ENCODE data around the gene TBC1D22A.

TBC1D22A gene

DNA sequence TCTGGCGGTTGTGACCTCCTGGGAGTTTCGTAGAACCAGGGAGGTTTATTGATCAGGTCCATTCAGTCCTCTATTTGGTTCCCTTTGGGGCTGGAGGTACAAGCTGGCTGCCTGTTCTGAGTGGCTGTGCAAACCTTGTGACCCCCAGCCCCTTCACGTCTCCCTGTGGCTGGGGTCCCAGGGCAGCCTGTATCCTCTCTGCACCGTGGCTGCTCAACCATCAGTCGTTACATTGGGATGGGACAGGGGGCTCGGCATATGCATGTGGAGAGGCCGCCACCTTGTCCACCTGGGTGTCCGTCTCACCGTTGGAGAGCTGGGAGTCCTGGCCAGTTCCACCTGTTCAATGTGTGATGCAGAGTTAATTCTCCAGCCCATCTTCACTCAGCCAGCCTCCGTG lies 195.7 kb downstream of the TBC1D22A start:
- no peak for DNase-seq (ENCODE audit: low read depth in 2 of 2)

DNA sequence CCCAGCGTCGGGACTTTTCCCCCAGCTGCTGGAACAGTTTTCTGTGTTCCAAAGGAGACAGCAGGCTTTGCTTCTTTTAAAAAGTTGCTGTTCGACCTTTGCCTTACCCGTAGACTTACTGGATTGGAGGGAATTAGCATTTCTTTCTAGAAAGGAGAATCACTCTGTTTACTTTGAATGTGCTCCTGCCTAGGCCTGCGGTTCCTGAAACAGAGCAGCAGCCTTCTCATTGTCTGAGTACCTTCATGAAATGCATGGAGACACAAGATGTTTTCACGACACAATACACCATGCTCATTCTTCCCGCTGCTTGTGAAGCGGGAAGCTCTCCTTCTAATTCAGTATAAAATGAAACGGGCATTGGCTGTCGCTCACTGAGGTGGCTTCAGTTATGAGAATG lies 196.2 kb downstream of the TBC1D22A start:
- no peak for DNase-seq (ENCODE audit: low read depth in 2 of 2)

DNA sequence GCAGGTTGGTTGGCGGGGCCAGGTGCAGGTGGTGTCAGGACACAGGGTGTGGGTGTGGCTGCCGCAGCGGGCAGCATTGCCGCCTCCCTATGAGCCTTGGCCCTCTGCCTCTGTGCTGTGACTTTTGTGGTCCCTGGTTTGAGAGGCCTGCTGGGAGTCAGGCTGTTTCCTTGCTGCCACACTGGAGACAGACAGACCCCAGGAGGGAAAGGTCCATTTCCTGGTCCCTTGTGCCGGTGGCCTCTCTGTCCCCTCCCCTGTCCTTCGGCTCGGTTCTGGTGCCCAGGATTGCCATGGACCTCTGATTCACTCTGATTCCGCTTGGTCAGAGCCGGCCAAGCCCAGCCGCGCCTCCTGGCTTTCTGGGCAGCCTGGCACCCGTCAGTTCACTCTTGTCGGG lies 196.9 kb downstream of the TBC1D22A start:
- DNase-seq (ENCODE audit: low read depth in 2 of 2): no peak

DNA sequence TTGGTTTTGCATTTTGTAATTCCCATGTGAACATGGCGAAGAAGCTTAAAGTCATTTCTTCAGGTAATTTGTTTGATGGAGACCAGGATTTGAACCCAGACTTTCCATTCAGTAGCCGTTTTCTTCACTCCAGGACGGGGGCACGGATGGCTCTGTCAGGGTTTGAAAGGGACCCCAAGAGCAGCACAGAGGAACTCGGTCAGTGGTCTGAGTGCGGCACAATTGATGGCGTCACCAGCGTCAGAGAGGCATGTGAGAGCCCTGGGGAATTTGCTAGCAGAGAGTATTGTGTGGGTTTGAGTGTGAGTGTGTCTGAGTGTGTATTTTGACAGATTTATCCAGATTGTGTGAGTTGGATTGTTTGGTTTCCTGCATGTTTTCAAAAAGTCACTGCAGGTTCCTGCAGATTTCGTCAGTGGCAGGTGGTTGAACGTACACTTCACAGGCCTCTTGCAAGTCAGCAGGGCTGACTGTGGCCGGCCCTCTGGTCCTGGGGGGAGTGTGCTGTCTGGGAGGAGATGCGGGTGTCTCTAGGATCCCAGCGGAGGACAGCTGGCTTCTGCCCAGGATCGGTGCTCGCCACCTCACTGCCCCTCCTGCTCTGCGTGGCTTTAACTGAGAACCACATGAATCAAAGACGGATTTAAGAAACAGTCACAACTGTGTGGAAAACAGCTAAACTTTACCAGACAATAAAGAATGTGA lies 199.3 kb downstream of the TBC1D22A start:
- DNase-seq (ENCODE audit: low read depth in 2 of 2): no peak

DNA sequence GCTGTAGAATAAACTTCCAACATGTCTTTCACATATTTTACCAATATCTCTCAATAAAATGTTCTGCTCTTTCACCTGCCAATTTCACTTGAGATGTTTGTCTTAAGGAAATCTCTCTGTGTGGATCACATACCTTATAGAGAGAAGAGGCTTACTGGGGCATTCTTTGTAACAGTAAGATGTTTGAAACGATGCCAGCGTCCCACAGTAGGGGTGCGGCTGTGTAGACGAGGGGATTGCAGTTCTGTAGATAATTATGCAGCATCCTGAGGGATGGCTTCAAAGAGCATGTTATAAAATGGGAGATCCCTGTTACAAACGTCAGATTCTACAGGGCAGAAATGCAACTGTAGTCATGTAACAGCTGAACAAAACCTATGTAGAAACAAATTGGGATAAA lies 200.0 kb downstream of the TBC1D22A start:
- no peak for DNase-seq (ENCODE audit: low read depth in 2 of 2)

DNA sequence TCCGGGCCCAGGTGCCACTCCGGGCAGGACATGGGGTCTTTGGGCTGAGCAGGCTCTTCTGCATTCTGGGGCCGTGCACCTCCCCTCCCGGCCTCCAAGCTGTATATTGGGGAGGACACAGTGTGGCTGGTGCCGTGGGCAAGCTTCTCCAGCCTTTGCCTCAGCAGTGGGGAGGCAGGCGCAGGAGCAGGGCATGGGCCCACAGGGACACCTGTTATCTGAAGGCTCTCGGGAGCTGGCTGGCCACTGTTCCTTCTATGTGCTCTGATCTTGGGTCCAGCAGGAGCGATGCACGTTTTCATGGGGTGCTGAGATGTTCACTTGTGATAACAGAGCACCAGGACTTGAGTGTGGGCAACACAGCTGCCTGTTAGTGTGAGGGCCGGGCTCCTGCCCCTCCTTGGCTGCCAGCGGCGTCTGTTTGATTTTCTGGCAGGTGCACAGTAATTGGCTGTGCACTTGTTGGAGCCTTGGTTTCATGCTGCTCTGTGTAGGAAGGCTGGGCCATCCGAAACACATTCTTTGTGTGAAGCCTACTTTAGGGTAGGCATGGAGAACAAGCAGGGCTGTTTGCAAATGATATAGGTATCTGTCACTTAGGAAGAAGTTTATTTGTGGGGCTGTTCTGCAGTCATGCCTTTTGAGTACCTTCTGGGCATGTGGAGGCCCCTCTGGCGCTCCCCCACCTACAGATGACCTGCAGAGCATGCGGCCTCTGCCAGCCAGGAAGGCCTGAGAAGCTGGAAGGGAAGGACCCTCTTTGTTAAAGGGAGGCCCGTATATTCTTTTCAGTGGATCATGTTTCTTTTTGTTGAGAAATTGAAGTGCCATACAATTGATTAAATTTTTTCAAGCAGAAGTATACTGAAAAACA lies 201.5 kb downstream of the TBC1D22A start:
- DNase-seq (ENCODE audit: low read depth in 2 of 2): no peak

DNA sequence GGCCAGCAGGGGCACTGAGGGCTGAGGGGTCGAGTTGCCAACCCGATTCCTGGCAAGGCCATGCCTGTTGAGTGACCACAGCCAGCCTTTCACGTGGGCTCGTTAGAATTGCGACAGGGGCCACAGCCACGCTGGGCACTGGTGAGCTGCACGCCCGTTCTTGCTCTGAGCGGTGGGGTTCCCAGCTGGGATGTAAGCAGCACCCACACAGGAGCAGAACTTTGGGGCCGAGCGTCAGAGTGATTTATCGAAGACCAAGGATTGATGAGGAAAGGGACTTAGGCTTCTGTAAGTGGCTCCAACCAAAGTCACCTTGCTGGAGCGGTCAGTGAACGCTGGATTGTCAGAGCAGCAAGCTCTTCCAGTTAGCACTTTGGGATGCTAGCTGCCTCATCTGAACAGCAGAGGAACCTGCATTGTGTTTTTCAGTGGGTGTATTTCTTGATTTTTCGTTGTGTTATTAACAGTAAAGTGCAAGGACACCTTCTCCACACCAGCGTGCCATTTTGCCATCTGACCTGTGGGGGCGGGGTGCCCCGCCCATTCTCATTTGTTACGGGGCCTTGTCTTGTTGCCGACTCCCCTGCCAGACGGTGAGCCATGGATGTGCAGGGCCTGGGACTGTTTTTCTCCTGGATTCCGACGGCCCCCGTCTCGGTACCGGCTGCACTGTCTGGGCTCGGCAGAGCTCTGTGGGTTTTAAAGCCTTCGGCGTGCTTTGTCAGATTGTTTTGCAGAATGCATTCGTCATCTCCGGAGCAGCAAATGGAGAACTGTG lies 202.5 kb downstream of the TBC1D22A start:
- DNase-seq (ENCODE audit: low read depth in 2 of 2): no peak

DNA sequence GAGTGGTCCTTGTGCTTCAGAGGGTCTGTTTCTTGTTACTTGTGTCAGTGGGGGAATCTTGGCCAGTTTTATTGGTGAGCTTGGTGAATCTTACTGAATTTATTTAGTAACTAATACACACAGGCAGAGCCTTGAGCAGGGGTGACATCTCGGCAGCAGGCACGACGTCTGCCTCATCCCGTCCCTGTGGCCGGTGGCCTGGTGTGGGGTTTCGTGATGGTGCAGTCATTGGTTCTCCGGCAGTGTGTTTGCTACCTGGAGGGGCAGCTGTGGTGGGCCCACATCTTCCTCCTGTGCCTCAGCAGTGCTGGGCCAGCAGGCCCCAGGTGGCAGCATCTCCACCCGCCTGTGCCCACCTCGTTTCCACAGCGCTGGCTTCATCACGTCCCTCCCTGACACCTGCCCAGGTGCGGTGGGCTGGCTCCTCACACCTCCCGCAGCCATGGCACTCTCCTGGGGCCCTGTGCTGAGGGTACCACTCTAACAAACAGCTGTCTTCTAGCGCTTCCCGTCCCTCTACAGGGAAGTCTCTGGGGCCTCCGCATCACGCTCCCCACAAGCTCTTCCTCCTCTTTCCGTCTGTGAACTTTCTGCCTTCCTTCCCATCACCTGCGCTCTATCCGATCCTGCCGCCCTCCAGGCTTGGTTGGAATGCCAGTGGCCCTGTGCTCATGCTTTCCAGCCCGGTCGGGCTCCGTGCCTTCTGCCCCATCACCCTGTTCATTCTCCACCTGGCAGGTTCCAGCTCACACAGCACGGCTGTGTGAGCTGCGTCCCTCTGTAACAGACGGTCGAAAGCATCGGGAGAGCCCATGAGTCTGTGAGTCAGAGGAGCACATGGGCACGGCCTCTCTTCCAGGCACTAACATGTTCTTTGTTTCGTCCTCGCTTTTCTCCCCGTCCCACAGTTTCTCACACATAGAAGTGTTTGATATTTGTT lies 203.4 kb downstream of the TBC1D22A start:
- no peak for DNase-seq (ENCODE audit: low read depth in 2 of 2)

DNA sequence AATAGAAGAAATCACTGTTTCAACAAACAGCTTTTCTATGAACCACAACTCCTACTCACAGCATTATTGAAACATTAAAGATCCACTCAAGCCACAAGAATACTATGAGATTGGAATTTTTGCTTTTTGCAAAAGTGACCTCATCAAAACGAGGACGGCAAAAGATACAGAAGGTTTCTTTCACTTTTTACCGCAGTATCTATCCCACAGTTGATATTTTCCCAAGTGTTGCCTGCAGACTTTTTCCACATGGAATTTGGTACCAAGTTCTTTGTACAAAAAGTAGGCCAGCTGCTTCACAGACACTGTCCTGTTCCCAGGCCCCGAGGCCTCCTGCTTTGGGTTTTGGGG lies 204.0 kb downstream of the TBC1D22A start:
- no peak for DNase-seq (ENCODE audit: low read depth in 2 of 2)

DNA sequence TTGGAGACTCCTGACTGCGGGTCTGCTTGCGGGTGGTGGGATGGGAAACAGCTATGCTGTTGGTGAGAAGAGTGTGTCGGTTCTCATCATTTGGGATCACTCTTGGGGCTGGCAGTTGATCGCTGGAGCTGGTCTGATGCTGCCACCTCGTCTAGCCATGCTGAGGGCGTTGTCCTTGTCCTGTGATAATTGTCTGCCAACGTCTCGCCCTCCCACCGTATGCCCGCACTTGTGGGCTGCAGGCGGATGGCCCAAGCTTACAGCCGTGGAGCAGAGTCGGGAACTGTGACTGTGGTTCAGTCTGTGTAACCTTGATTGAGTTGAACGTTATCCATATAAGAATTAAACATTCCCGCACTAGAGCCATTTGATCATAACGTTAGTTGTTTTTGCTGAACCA lies 204.4 kb downstream of the TBC1D22A start:
- DNase-seq (ENCODE audit: low read depth in 2 of 2): no peak

DNA sequence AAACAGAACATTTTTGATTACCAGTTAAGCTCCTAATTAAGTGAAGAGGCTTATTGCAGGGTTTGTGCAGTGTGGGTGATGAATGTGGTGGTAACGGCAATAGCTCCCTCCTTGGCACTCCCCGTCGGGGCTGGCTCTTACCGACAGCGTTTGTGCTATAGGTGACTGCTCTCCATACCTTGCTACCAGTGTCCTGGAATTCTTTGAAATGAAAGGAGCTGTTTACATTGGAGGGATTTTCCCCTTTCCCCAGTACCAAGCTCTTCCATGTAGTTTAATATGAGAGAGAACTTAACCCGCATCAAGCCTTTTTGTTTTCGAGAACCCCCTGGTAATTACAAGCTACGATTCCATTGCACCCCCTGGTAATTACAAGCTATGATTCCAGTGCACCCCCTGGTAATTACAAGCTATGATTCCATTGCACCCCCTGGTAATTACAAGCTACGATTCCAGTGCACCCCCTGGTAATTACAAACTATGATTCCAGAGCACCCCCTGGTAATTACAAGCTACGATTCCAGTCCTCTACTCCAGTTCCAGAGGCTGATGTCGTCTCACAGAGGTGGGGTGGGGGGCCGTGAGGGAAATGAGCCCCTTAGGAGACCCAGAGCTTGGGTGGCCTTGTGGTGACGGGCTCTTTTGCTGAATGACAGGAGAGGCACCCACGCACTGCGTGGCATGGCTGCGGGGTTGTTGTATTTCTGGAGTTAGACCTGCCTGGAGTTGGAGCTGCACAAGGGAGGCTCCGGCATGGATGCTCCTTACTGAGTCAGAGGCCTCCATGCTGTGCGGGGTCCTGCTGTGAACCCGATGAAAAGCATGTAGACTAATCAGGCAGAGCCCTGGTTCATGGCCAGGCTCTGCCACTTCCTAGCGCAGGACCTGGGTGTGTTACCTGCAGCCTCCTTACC lies 205.3 kb downstream of the TBC1D22A start:
- DNase-seq (ENCODE audit: low read depth in 2 of 2): no peak

DNA sequence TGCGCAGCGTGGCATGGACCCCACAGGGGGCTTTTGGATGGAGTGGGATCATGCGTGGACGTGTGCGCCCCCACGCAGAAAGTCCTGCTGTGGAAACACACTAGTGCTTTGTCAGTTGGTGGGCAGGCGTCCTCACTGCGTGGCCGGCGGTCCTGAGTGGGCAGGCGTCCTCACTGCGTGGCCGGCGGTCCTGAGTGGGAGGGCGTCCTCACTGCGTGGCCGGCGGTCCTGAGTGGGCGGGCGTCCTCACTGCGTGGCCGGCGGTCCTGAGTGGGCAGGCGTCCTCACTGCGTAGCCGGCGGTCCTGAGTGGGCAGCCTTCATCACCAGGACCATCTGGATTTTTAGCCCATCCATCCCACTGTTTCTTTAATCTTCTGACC lies 205.9 kb downstream of the TBC1D22A start:
- no peak for DNase-seq (ENCODE audit: low read depth in 2 of 2)

DNA sequence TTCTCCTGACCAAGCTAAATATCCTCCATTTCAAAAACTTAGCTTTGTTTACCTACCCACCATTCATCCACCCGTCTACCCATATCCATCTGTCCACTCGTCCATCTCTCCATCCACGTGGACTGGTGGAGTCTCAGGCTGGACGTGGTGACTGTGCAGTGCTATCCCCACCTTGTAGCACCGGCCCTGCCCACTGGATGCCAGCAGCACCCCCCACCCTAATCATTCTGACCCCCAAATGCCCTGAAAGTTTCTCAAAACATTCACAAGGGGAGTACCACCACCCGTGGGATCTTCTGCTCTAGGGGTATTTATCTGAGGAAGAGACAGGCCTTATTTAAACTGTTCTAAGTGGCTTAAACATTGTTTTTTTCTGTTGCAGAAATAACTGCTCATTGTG lies 206.4 kb downstream of the TBC1D22A start:
- no peak for DNase-seq (ENCODE audit: low read depth in 2 of 2)

DNA sequence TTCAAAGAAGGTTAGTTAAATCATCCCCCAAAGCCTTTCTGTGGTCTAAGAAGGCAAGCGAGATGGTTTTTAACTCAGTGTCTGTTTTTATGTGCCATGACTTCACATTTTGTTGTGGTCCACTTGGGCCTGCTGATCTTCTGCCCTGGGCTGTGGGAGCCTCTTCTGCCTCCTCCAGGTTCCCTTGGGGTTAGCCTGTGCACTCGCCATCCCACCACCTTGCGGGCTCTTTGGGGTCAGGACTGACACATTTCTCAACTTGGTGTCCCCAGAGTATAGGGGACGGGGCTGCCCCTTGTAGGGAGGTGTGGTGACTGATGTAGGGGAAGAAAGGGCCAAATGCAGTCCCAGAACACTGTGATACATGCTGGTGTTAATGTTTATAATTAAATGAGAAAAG lies 207.0 kb downstream of the TBC1D22A start:
- no peak for DNase-seq (ENCODE audit: low read depth in 2 of 2)

DNA sequence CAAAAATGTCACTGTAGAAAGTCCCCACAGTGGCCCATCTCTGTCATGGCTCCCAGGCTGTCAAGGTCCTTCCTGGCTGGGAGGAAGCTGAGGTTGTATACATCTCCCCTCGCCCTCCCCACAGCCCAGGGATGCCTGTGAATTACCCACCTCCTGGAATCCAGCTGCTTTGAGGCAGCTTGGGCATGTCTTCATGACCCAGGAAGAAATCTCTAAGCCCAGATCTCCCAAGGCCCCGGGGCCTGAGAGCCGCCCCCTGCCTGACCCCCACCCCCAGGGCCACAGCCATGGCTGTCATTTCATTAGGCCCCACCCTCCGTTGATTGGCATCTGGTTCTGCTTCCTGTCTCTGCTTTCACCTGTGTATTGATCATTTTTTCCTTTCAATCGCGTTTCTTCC lies 207.5 kb downstream of the TBC1D22A start:
- no peak for DNase-seq (ENCODE audit: low read depth in 2 of 2)

DNA sequence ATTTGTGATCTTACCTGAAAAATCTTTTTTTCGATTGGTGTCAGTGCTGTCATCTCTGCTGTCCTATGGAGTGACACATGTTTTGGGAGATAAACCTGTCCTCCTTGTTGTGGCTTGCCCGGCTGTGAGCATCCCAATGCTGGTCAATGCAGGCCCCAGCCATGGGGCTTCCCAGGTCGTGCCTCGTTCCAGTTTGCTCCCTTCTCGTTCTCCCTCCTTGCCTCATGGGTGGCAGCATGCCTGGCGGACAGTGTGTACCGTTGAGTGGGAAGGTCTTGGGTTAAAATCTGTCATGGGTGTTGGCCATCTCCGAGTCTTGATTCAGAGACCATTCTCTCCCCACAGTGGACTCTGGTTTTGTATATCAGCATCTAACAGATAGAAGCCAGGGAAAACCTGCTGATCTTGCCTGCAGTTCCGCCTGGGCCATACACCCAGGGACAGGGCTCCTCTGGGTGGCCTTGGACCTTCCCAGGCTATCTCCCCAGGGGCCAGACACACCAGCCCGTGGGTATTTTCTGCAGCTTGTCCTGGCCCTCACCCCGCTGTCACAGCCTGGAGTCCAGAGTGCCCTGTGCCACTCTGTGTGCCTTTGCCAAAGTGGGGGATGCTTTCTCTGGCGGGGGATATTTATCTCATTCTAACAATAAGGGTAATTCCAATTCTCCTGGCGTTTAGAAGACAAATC lies 208.1 kb downstream of the TBC1D22A start:
- DNase-seq (ENCODE audit: low read depth in 2 of 2): no peak

DNA sequence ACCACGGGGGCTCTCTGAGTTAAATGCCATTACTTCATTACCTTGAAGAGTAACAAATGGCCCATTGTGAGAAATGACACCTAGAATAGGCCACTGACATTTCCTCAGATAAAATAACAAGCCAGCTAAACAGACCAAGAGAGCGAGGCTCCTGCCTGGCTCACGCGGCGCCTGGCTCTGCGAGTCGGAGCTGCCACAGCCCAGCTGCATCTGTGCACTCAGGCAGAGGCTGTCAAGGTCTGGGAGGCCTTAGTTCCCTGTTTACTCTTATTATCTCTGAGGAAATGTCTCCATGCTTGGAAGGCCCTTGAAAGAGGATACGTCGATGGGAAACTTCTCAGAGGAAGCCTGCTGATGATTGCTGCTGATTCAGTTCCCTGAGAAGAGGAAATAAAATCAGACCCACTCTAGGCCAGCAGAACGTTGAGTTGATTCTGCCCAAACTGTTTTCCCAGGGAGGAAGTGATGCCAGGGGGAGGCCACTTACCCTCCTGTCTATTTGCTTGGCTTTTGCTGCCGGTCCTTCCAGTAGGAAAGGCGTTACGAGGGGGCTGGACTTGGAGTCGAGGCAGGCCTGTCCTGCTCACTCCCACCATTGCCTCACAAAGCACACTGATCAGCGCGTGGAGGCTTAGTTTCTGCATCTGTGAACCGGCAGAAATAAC lies 208.8 kb downstream of the TBC1D22A start:
- DNase-seq (ENCODE audit: low read depth in 2 of 2): no peak

DNA sequence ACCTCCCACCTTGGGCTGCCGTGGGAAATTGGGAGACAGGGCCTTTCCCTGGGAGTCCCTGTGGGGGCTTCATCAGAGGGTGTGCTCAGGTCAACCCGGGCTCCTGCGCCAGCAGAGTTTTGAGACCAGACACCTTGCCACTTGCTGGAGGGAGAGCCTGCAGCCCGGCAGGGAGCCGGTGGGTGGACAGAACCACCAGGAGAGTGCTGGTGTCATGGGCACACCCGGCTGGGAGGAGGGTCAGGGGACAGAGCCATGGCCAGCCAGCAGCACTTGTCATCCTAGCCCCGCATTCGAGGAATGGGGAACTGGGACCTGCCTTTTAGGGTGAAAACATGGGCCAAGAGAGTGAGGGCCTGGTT lies 209.3 kb downstream of the TBC1D22A start:
- DNase-seq (ENCODE audit: low read depth in 2 of 2): no peak

DNA sequence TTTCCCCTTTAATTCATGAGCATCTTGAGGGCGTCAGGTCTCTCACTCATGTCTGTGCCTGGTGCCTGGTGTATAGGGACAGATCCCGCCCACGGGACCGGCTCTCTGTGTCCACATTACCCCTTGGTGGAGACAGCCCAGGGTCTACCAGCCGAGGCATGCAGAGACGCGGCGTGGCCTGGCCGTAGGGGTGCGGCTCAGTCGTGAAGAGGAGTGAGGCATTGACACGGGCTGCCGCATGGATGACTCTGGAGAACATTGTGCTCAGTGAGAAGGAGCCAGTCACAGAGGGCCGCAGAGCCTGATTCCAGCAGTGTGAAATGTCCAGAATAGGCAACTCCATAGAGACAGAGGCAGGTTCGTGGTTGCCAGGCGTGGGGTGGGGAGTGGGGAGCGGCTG lies 209.8 kb downstream of the TBC1D22A start:
- no peak for DNase-seq (ENCODE audit: low read depth in 2 of 2)
